SK-N-MC (cell line): Measurements from ENCODE around the gene SHISA7.

Source experiments
- EZH2 ChIP-seq: fragments of 200-600 bp; sonication (generic); IDR thresholded peaks from one replicate; pipeline ENCODE4 v1.6.1; 2017; ENCODE audit warnings: antibody characterized with exemption
- FOXP2 ChIP-seq: optimal IDR thresholded peaks from 2 replicates; pipeline ENCODE3; 2011; ENCODE audit warnings: mild to moderate bottlenecking, moderate library complexity; ENCODE audit not compliant: insufficient read depth; ENCODE audit errors: extremely low read length, control extremely low read depth
- POLR2AphosphoS5 ChIP-seq: IDR thresholded peaks from 2 replicates; pipeline ENCODE4 v1.6.1; 2012; ENCODE audit warnings: mild to moderate bottlenecking, low read depth, low read length, borderline replicate concordance

GRCh38 chr19:55418185-55418584 is 24.9 kb downstream of the SHISA7 start:
- no peak for TF ChIP-seq EZH2
- TF ChIP-seq POLR2AphosphoS5: no peak
- no peak for TF ChIP-seq FOXP2
